ENCODE measurements around the gene C8G.

The C8G gene

GRCh38 chr9:136910901-136911245 is 34.2 kb upstream of the C8G start:
- H3K4me3 ChIP-seq (ENCODE audit: low read depth, low read length) = no peak overlapping the region
- no peak; the same call in 1 of the 2 replicates for TF ChIP-seq CTCF (IDR thresholded peaks at IDR 0.05; ENCODE audit: borderline replicate concordance, insufficient read depth, low read depth, low read length)

GRCh38 chr9:136913701-136914438 is 31.2 kb upstream of the C8G start:
- H3K4me3 ChIP-seq (ENCODE audit: low read depth, low read length) = no peak overlapping the region
- TF ChIP-seq CTCF (IDR thresholded peaks at IDR 0.05; ENCODE audit: borderline replicate concordance, insufficient read depth, low read depth, low read length) = no peak

GRCh38 chr9:136915632-136916329 is 29.3 kb upstream of the C8G start:
- no peak for TF ChIP-seq CTCF (IDR thresholded peaks at IDR 0.05; ENCODE audit: borderline replicate concordance, insufficient read depth, low read depth, low read length)
- H3K4me3 ChIP-seq (ENCODE audit: low read depth, low read length) = no peak overlapping the region

GRCh38 chr9:136916330-136917184 is 28.5 kb upstream of the C8G start:
- H3K4me3 ChIP-seq (ENCODE audit: low read depth, low read length) = no peak overlapping the region
- TF ChIP-seq CTCF (IDR thresholded peaks at IDR 0.05; ENCODE audit: borderline replicate concordance, insufficient read depth, low read depth, low read length) = no peak

- TF ChIP-seq CTCF (IDR thresholded peaks at IDR 0.05; ENCODE audit: borderline replicate concordance, insufficient read depth, low read depth, low read length) = no peak
- no peak overlapping the region for H3K4me3 ChIP-seq (ENCODE audit: low read depth, low read length)
Measured at GRCh38 chr9:136917902-136918301, 27.1 kb upstream of the C8G start.

GRCh38 chr9:136920069-136920468 is 25.0 kb upstream of the C8G start:
- no peak for TF ChIP-seq CTCF (IDR thresholded peaks at IDR 0.05; ENCODE audit: borderline replicate concordance, insufficient read depth, low read depth, low read length)
- H3K4me3 ChIP-seq (ENCODE audit: low read depth, low read length) = no peak overlapping the region
